ENCODE results near the gene SLC44A5.

The SLC44A5 gene

DNA sequence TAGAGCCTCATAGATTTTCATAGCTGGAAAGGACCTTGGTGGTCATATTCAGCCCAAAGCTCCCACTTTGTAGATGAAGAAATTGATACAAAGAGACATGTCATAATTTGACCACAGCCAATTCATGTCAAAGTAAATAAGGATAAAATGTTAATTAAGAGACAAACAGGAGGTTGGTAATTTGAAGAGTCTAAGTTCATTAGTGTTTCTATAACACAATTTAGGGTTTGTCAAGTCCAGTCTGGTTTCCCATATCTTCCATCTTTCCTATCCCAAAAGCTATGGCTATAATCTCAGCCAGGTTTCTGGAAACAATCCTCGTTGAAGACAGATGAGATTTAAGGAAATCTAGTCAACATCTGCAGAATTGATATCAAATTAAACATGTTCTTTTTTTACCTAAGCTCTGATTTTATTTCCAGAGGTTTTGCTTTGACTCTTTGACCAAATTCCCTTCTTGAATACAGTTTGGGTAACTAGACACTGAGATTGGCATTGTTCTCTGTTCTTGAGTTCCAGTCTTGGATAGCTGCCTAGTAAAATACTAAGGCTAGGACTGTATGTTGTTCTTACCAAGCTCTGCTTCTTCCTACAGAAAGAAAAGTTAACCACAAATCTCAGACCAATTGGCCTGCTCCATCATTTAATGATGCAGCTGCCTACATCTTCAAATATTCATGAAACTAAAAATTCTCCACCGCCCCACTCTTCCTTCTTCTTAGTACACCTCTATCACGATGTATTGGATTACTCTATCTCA lies 62.0 kb downstream of the SLC44A5 start:
- Histone ChIP-seq H3K4me3 (ENCODE audit: low read depth in 1 of 2, low read length in 1 of 2) (no peak overlapping the region), H3K4me1 (ENCODE audit: control insufficient read depth in 1 of 2, insufficient read depth in 1 of 2, low read depth in 1 of 2, low read length in 1 of 2) (no peaks in the 10 kb centered on the region), H3K27me3 (no peaks in the 10 kb centered on the region), H3K36me3 (no peaks in the 10 kb centered on the region), H3K27ac (no peak overlapping the region), H3K9me3 (no peaks in the 10 kb centered on the region)
- TF ChIP-seq, protein P1, sequence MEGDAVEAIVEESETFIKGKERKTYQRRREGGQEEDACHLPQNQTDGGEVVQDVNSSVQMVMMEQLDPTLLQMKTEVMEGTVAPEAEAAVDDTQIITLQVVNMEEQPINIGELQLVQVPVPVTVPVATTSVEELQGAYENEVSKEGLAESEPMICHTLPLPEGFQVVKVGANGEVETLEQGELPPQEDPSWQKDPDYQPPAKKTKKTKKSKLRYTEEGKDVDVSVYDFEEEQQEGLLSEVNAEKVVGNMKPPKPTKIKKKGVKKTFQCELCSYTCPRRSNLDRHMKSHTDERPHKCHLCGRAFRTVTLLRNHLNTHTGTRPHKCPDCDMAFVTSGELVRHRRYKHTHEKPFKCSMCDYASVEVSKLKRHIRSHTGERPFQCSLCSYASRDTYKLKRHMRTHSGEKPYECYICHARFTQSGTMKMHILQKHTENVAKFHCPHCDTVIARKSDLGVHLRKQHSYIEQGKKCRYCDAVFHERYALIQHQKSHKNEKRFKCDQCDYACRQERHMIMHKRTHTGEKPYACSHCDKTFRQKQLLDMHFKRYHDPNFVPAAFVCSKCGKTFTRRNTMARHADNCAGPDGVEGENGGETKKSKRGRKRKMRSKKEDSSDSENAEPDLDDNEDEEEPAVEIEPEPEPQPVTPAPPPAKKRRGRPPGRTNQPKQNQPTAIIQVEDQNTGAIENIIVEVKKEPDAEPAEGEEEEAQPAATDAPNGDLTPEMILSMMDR (IDR thresholded peaks at IDR 0.05), result no peak

DNA sequence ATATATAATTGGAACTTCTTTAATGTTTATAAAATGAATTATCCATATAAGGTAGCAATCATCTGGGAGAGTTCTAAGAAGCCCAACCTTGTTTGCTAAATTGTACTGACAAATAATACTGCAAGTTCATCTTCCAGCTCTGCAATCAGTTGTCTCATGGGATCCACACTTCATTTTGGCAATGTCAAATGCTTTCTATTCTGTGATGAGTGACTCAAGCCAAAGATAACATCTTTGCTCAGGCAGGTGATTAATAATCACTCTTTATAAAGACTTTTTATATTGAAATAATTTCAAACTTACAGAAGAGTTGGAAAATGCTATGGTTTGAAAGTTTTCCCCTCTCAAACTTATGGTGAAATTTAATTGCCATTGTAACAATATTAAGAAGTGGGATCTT lies 67.2 kb downstream of the SLC44A5 start:
- Histone ChIP-seq H3K27me3 (no peaks in the 10 kb centered on the region), H3K27ac (no peak overlapping the region), H3K9me3 (no peaks in the 10 kb centered on the region), H3K36me3 (no peaks in the 10 kb centered on the region), H3K4me3 (ENCODE audit: low read depth in 1 of 2, low read length in 1 of 2) (no peak overlapping the region), H3K4me1 (ENCODE audit: control insufficient read depth in 1 of 2, insufficient read depth in 1 of 2, low read depth in 1 of 2, low read length in 1 of 2) (no peaks in the 10 kb centered on the region)
- TF ChIP-seq, protein P1 (IDR thresholded peaks at IDR 0.05), result no peak

DNA sequence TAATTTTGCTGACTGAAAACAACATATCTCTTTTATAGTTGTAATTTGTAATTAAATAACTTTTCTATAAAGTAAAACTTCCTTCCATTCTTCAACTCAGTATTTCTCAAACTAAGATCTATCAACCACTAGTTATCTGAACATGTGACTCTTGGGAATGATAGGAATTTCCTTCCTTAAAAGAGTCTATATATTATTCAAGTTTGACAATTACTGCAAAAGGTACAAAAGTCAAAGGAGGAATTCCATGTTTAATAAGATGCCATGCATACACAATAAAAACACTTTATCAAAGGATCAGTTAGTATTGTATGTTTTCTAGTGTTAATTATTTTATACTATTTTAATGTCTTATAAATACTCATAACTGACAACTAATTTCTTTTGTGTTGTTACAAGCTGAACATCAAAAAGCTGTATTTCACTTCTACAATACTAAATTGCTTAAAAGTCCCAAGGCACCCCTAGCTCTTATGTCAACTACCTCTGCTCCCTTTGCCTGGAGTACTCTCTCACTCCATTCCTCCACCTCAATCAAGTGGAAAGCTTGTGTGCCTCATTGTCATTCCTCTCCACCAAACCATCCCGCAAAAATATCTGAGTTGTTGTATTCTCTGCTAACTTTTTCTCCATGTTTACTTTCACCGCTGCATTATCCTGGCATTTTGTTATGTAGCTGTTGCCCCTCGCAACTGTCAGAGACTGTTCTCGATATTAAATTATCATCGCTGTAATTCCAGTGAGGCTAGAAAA lies 67.9 kb downstream of the SLC44A5 start:
- Histone ChIP-seq H3K4me3 (ENCODE audit: low read depth in 1 of 2, low read length in 1 of 2) (no peak overlapping the region), H3K36me3 (no peaks in the 10 kb centered on the region), H3K4me1 (ENCODE audit: control insufficient read depth in 1 of 2, insufficient read depth in 1 of 2, low read depth in 1 of 2, low read length in 1 of 2) (no peaks in the 10 kb centered on the region), H3K27ac (no peak overlapping the region), H3K27me3 (no peaks in the 10 kb centered on the region), H3K9me3 (no peaks in the 10 kb centered on the region)
- TF ChIP-seq, protein P1 (IDR thresholded peaks at IDR 0.05), result no peak

DNA sequence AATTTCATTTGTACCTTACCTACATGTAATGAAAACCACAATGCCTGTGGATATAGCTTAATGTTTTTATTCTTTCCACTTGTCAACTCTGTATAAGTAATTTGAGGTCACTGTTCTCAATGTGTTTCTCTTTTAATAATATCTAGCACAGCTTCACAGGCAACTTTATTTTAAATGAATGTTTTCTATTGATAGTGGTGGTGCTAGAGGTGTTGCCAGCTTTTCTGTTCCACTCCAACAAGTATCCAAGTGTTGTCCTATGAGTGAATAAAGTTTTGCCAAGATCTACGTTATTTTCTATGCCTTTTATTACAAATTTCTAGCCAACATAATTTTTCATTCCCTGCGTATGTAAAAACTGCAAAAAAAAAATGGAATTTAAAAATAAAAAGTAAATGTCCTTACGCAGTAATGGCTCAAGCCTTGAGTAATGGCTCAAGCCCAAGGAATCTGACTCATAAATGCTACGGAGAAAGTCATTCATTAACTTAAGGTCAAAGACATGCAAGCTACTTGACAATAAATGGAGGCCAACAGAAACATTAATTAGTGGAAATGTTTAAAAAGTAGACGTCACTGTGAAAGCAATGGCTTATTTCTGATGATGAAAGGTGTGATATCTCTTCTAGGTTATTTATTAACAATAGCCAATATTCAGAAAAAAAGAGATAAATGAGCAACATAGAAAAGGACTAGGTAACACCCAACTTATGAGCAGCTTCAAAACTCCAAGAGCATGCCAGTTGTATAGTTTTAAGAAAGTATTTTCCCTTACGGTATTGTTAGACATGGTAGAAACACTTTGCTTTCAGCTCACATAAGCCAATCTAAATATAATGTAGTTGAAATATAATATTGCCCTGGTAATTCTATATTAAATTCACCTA lies 71.4 kb downstream of the SLC44A5 start:
- H3K27me3 ChIP-seq, result no peaks in the 10 kb centered on the region
- no peaks in the 10 kb centered on the region for H3K4me1 ChIP-seq (ENCODE audit: control insufficient read depth in 1 of 2, insufficient read depth in 1 of 2, low read depth in 1 of 2, low read length in 1 of 2)
- TF ChIP-seq, protein P1 (IDR thresholded peaks at IDR 0.05), result no peak
- H3K27ac ChIP-seq, result no peak overlapping the region
- H3K36me3 ChIP-seq, result no peaks in the 10 kb centered on the region
- no peak overlapping the region for H3K4me3 ChIP-seq (ENCODE audit: low read depth in 1 of 2, low read length in 1 of 2)
- H3K9me3 ChIP-seq, result no peaks in the 10 kb centered on the region

DNA sequence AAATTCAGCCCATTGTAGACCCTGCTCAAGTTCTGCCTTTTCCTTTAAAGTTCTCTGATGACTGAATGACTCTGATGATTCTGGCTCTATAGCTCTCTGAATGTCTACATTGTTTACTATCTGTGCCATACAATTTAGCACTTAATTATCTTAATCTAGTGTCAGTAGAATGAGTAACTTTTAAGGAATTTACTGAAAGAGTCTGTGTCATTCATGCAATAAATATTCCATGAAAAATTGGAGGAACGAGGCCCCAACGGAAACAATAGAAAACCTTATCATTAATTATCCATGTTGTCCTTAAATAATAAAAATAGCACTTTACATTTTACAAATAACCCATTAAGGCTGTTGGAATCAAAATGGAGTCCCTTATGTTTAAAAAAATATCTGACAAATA lies 77.8 kb downstream of the SLC44A5 start:
- H3K36me3 ChIP-seq, result no peaks in the 10 kb centered on the region
- no peaks in the 10 kb centered on the region for H3K27me3 ChIP-seq
- no peaks in the 10 kb centered on the region for H3K9me3 ChIP-seq
- H3K4me3 ChIP-seq (ENCODE audit: low read depth in 1 of 2, low read length in 1 of 2), result no peak overlapping the region
- H3K27ac ChIP-seq, result no peak overlapping the region
- no peaks in the 10 kb centered on the region for H3K4me1 ChIP-seq (ENCODE audit: control insufficient read depth in 1 of 2, insufficient read depth in 1 of 2, low read depth in 1 of 2, low read length in 1 of 2)
- TF ChIP-seq, protein P1 (IDR thresholded peaks at IDR 0.05), result no peak

All from neutrophil (primary cell).